Measurements from ENCODE around the gene FAM8A1.
"Not testable (repeated sequence)": the region's sequence is repeated elsewhere in the genome, so short reads cannot be mapped to it uniquely, and the experiment has no call there.

The FAM8A1 gene, protein sequence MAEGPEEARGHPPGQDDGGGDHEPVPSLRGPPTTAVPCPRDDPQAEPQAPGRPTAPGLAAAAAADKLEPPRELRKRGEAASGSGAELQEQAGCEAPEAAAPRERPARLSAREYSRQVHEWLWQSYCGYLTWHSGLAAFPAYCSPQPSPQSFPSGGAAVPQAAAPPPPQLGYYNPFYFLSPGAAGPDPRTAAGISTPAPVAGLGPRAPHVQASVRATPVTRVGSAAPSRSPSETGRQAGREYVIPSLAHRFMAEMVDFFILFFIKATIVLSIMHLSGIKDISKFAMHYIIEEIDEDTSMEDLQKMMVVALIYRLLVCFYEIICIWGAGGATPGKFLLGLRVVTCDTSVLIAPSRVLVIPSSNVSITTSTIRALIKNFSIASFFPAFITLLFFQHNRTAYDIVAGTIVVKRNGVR

DNA sequence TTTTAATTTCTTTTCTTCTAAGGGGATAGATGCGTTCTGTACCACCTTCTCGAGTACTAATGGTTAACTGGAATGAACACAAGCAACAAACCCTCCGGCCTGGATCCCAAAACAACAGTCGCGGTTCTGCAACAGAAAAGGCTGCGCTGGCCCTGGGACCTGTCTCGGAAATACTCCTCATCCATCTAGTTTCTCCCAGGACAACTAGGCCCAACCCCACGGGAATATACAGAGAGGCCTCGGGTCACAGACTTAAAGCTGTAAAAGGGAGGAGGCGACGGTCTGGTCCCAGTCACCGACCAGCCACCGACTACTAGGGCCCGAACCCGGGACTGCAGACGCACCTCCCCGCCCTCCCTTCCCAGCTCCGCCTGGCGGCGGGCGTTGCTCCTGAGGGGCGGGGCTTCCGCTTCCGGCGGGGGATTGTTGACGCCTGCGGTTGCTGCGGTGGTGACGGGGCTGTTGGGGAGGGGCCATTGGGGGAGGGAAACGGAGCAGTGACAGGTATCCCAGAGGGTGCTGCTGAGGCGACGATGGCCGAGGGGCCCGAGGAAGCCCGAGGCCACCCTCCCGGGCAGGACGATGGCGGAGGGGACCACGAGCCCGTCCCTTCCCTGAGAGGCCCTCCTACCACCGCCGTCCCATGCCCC lies at the start of gene FAM8A1:
TSS of gene FAM8A1 (plus strand) at position 426 of the 650 bp plus-strand sequence. CDS start at position 534, 108 bp downstream.
- DNase-seq = peak; percentile 77 to 89

DNA sequence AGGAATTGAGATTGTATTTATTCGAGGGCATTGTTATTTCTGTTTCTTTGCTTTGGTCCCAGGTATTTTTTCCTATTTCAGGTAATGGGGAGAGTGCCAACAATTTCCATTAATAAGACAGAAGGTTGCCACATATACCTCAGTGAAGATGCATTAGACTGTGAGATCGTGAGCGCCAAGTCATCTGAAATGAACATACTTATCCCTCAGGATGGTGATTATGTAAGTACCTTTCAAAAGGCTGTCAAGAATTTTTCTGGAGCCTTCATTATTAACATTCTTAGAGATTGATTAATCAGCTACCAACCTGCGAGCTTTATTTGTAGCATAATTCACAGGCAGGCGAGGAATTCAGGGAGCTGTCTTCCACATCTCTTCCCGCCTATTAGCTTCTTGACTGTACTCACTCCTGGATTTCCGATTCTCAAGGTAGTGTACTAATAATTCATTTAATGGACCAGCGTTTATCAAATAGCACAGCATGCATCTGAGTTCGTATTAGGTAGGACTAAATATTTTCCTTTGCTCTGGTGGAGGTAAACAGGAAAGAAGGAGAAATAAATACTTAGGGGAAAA lies 48.6 kb upstream of the FAM8A1 start:
- DNase-seq = no peak

DNA sequence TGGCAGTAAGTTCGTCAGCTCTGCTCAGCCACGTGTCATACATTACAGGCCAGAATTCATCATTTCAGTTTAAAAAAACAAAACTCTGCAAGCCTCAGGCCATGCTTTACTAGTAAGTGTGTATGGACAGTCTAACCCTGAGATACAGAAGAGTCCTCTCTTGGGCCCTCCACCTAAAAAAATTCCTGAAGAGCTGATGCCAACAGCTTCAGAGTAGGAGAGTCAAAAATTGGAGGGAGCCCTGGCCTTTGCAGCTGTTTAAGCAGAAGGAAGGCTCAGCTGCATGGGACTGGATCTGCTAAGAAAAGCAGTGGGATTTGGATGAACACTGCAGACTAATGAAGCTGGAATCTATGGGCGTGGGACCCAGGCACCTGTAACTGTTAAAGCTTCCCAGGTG lies 47.2 kb upstream of the FAM8A1 start:
- no peak for DNase-seq

DNA sequence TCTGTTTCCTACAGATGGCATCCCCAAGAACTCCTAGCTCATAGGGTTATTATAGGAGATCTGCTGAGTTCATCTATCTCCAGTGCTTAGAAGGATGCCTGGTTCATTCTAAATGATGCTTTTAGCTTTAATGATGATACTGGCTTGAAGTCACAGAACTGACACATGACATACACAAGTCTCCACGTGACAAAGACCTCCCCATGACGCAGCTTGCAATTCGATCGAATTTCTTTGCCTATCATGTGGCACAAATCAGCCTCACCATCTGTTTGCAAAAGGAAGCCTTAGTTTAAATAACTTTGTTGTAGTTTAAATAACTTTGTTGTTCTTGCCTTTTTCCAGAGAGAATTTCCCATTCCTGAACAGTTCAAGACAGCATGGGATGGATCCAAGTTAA lies 44.1 kb upstream of the FAM8A1 start:
- no peak for DNase-seq

DNA sequence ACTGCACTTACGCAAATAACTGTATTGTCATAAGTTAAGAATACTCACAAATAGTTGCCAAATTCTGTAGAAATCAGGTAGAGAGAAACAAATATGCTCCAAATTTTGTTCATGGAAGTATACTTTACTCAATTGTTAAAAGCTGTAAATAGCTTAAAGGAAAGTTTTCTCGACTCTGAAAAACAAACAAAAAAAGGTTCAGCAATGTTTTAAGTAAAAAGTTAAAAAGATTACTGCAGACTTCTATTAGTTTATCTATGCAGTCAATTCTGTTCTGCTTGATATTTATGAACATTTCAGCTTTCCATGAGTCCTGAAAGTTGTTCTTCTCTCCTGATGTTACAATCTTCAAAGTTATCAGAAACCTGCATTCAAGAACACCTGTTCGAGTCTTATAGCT lies 37.5 kb upstream of the FAM8A1 start:
- no peak for DNase-seq

DNA sequence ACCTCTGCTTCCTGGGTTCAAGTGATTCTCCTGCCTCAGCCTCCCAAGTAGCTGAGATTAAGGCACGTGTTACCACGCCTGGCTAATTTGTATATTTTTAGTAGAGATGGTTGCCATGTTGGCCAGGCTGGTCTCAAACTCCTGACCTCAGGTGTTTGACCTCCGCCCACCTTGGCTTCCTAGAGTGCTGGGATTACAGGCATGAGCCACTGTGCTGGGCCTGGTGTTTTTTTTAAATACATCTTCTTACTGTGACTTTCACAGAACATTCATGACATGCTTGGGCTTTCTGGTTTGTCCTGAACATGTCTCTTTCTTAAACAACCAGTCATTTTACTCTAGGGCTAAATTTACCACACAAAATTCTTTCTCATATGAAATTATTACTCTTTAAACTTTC lies 34.7 kb upstream of the FAM8A1 start:
- DNase-seq = no peak

DNA sequence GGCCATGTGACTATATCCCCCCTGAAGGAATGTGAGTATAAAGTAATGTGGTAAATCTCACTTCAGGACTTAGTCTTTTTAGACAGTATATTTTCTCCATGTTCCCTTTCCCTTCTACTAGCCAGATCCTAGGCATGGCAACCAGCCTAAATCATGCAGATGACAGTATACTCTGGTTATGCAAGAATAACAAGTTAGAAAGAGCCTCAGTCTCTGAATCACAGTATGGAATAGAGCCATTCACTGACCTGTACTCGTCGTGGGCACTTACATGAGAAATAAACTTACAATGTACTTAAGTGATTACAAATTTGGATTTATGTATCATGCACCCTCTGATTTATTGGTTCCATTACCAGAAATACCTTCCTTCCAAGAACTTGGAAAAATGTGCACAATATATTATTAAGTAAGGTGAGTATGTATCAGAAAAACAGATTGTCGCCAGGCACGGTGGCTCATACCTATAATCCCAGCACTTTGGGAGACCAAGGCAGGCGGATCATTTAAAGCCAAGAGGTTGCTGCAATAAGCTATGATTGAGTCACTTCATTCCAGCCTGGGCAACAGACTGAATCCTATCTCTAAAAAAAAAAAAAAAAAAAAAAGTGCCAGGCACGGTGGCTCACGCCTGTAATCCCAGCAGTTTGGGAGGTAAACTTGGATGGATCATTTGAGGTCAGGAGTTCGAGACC lies 25.1 kb upstream of the FAM8A1 start:
- no peak for DNase-seq

DNA sequence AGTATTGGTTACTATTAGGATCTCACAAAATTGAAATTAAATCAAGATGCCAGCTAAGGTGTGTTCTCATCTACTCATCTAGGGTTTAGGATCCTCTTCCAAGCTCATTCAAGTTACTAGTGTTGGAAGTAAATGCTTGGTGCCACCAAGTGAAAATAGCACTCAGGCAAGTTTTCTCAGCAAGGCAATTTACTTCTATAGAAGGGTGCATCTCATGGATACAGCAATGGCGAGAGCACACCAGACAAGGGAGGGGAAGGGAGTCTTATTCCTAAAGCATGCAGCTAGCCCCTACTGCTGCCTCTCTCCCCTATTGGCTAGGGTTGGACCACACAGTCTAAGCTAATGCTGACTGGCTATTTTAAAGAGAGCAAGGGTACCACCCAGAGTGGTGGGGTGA lies 23.0 kb upstream of the FAM8A1 start:
- DNase-seq = no peak

DNA sequence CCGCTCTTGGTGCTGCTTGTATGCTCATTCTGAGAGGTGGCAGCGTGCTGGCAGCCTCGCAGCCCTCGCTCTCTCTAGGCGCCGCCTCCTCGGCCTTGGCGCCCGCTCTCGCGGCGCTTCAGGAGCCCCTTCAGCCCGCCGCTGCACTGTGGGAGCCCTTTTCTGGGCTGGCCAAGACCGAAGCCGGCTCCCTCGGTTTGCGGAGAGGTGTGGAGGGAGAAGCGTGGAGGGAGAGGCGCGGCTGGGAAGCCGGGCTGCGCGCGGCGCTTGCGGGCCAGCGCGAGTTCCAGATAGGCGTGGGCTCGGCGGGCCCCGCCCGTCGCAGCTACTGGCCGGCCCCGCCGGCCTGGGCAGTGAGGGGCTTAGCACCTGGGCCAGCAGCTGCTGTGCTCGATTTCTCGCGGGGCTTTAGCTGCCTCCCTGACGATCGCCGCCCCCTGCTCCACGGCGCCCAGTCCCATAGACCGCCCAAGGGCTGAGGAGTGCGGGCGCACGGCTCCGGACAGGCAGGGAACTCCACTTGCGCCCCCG lies 19.5 kb upstream of the FAM8A1 start:
- DNase-seq = peak in 1 of 2 experiments; percentile 44

DNA sequence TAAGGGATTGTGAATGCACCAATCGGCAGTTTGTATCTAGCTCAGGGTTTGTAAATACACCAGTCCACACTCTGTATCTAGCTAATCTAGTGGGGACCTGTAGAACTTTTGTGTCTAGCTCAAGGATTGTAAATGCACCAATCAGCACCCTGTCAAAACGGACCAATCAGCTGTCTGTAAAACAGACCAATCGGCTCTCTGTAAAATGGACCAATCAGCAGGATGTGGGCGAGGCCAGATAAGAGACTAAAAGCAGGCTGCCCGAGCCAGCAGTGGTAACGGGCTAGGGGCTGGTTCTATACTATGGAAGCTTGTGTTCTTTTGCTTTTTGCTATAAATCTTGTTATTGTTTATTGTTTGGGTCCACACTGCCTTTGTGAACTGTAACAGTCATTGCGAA lies 18.8 kb upstream of the FAM8A1 start:
- not testable (repeated sequence) for DNase-seq

DNA sequence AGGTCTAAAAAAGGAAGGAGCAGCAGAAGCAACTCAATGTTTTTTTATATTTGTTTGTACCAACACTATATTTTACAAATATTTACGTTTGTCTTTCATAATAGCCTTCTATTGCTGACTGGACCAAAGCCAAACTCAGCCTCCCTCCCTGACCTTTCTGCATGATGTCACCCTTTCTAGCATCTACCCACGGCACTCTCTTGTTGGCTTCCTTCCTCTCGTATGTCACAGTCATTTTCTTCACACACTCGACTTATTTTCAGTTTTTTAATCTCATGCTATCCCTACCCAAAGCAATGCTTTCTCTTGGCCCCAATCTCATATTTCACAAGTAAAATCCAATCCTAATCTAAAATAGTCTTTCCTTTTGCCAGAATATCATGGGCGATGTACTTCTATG lies 16.3 kb upstream of the FAM8A1 start:
- DNase-seq = no peak

DNA sequence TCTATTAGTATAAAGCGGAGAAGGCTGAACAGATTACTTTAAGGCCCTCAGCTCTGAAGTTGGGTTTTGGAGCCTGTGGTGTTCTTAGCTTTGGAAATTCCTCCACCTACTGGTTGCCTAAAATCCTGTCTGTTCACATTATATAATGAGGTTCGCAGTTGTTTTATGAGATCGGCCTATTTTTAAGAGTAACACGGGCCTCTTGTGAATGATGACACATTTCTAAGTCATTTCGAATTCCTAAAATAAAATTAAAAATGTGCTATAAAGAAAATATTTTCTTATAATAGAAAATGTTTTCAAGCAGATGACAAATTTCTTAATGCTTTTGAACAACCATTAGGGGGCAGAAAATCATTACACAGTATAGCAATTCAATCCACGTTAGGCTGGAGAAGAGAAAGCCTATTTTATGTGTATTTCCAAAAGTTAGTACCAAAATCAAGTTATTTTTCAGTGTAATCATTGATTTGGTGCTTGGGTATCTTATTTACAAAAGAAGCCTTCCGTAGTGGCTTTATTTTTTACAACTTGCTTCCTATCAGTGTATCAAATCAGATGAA lies 15.8 kb upstream of the FAM8A1 start:
- peak; percentile 48 to 61 for DNase-seq

DNA sequence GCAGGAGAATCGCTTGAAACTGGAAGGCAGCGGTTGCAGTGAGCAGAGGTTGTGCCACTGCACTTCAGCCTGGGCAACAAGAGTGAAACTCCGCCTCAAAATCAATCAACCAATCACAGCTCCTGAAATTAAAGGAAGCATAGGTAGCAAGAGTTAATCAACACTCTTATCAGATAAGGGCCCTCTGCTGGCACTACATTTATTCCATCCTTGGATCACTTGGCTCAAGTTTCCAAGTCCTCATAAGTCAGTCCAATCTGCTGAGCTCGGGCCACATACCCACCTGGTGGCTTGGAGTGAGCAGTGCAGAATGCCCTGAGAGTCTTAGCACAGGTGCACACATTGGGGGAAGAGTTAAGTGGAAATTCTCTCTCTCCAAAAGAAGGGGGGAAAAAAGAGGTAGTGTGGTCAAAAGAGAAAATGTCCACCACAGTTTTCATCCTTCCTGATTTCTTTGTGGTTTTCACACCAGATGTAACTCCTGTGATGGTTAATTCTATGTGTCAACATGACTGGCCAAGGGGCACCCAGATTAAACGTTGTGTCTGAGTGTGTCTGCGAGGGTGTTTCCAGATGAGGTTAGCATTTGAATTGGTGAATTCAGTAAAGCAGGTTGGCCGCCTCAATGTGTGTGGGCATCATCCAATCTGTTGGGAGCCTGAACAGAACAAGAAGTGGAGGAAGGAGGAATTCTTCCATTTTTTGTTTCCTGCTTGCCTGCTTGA lies 14.2 kb upstream of the FAM8A1 start:
- DNase-seq = no peak

DNA sequence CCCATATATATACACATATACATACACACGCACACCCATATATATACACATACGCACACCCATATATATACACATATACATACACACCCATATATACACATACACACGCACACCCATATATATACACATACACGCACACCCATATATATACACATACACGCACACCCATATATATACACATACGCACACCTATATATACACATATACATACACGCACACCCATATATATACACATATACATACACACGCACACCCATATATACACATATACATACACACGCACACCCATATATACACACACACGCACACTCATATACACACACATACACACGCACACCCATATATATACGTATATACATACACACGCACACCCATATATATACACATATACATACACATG lies 13.5 kb upstream of the FAM8A1 start:
- not testable (repeated sequence) for DNase-seq

DNA sequence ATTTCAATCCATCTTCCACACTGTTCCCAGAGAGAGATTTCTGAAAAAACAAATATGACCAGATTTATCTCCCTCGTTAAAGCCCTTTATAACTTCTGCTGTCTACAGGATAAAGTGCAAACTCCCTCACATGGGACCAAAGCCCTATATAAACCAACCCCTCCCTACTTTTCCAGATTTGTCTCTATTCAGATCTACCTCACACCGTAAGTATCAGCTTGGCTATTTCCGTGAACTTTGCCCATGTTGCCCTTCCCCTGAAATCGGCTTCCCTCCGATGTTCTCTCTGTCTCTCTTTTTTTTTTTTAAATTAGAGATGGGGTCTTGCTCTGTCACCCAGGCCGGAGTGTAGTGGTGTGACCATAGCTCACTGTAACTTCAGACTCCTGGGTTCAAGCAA lies 12.1 kb upstream of the FAM8A1 start:
- no peak for DNase-seq

DNA sequence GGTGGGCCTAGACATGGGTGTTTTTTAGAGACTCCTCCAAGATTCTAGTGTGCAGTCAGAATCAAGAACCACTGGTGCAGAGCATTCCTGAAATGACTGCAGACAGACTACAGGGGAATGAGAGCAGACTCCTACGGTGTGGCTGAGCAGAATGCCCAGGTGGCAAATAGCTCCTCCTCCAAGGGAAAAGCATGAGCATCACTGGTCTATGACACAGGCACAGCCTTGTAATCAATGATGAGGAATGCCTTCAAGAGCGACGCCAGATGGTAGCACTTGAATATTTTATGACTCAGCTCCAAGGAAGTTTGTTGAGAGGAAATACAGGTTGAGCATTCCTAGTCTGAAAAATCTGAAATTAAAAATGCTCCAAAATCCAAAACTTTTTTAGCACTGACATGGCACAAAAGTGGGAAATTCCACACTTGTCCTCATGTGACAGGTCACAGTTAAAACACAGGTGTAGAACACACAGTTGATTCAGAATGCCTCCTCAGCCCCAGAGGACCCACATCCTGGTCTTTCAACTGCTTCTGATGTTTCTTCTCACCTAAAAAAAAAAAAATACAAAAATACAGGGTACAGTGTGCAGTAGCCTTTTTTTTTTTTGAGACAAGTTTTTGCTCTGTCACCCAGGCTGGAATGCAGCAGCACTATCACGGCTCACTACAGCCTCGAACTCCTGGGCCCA lies 10.6 kb upstream of the FAM8A1 start:
- DNase-seq = peak; percentile 37 to 51

DNA sequence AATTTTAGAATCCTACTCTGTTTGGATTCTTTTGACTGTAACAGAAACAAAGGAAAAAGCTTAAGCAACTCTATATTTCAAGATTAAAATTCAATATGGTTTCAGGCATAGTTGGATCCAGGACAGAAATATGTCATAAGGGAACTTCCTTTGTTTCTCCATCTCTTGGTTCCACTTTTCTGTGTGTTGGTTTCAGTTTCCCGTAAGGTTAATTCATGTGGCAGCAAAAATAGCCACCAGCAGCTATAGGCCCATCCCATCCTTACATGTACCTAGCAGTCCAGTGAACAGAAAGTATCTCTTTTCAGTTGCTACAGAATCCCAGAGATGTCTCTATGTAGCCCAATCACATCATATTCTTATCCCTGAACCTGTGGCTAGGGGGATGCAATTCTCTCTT lies 8.8 kb upstream of the FAM8A1 start:
- DNase-seq = no peak

DNA sequence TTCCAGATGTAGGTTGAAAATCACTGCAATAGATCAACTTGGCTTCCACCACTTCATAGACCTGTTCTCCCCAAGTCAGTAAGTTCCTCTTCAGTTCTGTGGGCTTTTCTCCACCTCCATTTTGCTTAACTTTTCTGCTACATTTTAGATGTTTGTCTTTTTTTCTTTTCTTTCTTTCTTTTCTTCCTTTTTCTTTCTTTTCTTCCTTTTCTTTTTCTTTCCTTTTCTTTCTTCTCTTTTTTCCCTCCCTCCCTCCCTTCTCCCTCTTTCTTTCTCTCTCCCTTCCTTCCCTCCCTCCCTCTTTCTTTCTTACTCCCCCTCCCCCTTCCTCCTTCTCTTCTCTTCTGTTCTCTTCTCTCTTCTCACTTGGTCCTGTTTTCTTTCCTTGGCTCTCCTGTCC lies 6.9 kb upstream of the FAM8A1 start:
- no peak for DNase-seq

DNA sequence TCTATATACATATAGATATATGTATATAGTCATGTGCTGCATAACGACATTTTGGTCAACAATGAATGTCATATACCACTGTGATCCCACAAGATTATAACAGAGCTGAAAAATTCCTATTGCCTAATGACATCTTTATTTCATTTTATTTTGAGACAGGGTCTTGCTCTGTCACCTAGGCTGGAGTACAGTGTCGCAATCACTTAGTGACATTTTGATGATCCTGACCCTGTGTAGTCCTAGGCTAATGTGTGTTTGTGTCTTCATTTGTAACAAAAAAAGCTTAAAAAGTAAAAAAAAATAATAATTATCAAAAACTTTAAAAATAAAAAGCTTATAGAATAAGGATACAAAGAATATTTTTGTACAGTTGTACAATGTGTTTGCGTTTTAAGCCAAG lies 4.0 kb upstream of the FAM8A1 start:
- DNase-seq = no peak

DNA sequence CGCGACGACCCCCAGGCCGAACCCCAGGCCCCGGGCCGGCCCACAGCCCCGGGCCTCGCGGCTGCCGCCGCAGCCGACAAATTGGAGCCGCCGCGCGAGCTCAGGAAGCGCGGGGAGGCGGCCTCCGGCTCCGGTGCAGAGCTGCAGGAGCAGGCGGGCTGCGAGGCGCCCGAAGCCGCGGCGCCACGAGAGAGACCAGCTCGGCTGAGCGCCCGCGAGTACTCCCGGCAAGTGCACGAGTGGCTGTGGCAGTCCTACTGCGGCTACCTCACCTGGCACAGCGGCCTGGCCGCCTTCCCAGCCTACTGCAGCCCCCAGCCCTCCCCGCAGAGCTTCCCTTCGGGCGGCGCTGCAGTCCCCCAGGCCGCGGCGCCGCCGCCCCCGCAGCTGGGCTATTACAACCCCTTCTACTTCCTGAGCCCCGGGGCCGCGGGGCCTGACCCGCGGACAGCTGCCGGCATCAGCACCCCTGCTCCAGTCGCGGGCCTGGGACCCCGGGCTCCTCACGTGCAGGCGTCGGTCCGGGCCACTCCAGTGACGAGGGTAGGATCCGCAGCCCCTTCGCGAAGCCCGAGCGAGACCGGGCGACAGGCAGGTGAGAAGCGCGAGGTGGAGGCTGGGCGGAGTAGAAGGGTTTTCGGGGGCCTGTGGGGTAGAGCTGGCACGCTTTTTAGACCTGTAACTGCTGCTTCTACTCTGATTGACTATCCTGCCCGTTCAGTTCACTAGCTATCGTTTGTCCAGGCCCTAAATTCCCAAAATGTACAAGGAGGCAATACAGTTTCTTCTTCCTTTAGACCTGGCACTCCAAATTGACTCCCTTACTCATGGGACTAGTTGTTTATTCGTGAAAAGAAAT lies 654 bp downstream of the FAM8A1 start:
- peak in 1 of 2 experiments; percentile 34 for DNase-seq

DNA sequence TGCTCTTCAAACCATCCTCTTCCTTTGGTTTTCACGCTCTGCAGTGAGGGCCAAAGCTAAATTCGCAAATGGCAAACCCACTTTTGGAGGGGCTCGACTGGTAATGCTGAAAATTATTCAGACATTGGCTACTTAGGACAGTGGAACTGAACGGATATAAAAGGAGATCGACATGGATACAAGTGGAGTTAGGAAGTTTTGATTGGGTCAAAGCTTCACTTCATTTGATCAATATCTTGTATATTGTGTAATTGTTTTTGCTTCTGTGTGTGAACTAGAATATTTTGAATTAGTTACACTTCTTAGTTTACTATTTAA lies 1.2 kb downstream of the FAM8A1 start:
- DNase-seq = no peak
